SK-N-SH (cell line): ENCODE measurements around the gene CD96. TPM values are rescaled to one million over a fixed set of nuclear protein-coding genes. Genes with fewer than 3 reads are reported as not detected.

ENCODE experiments used
- CTCF ChIA-PET: fragments of 300-600, 350-600 bp; formaldehyde crosslinking; extraction: SDS; loops from one replicate; lab custom pipeline; 2021; lab: Yijun Ruan, JAX
- POLR2A ChIA-PET: fragments of 350-600 bp; sonication (Branson Sonifier 250); formaldehyde crosslinking; extraction: SDS; loops from one replicate; lab custom pipeline; 2020; ENCODE audit warnings: antibody characterized with exemption, inconsistent platforms; lab: Yijun Ruan, JAX
- DNase-seq: peaks from one replicate; pipeline ENCODE4 v3.0.0; 2012
- H2AFZ ChIP-seq: fragments of 200-600 bp; sonication (generic); 2 replicates; pipeline ENCODE4 v1.8.1; 2016; ENCODE audit warnings: antibody characterized with exemption, mild to moderate bottlenecking, low read depth
- H3F3A ChIP-seq: fragments of 200-600 bp; sonication (generic); replicated peaks from 2 replicates; pipeline ENCODE3; 2016; ENCODE audit warnings: antibody characterized with exemption, mild to moderate bottlenecking; ENCODE audit not compliant: insufficient read depth
- H3K27ac ChIP-seq, 2 experiments: fragments of 200-500 bp in 1 of 2; fragments of 200-600 bp in 1 of 2; sonication (Bioruptor generic) in 1 of 2; sonication (generic), shearing (Covaris generic) in 1 of 2; 2 replicates each; pipeline versions ENCODE4 v1.5.1 to v1.6.1; 2014 to 2016; ENCODE audit warnings: low read depth in 2 of 2, inconsistent platforms in 1 of 2, low read length in 1 of 2, mild to moderate bottlenecking in 1 of 2, mixed read lengths in 1 of 2
- H3K27me3 ChIP-seq: fragments of 200-600 bp; sonication (generic), shearing (Covaris generic); 2 replicates; pipeline ENCODE4 v1.6.1; 2016; ENCODE audit warnings: mixed run types; ENCODE audit not compliant: insufficient read depth
- H3K36me3 ChIP-seq, 2 experiments: fragments of 200-500 bp in 1 of 2; fragments of 200-600 bp in 1 of 2; sonication (Bioruptor generic) in 1 of 2; sonication (generic) in 1 of 2; replicated peaks in 1 of 2; 2 replicates each; pipeline versions ENCODE3 to v1.5.1; 2014 to 2016; ENCODE audit warnings: low read length in 1 of 2, mild to moderate bottlenecking in 1 of 2; ENCODE audit not compliant: insufficient read depth in 2 of 2, control insufficient read depth in 1 of 2
- H3K4me1 ChIP-seq, 2 experiments: fragments of 200-500 bp in 1 of 2; fragments of 200-600 bp in 1 of 2; sonication (Bioruptor generic) in 1 of 2; sonication (generic), shearing (Covaris generic) in 1 of 2; 2 replicates each; pipeline versions ENCODE4 v1.5.1 to v1.6.1; 2014 to 2016; ENCODE audit warnings: low read depth in 1 of 2, low read length in 1 of 2, mixed run types in 1 of 2; ENCODE audit not compliant: insufficient read depth in 2 of 2, control insufficient read depth in 1 of 2
- H3K4me2 ChIP-seq: fragments of 200-600 bp; sonication (generic), shearing (Covaris generic); 2 replicates; pipeline ENCODE4 v1.6.1; 2017; ENCODE audit warnings: mixed run types
- H3K4me3 ChIP-seq, 2 experiments: fragments of 200-500 bp in 1 of 2; fragments of 200-600 bp in 1 of 2; sonication (Bioruptor generic) in 1 of 2; sonication (generic), shearing (Covaris generic) in 1 of 2; 2 replicates each; pipeline versions ENCODE4 v1.5.1 to v1.8.1; 2014 to 2016; ENCODE audit warnings: low read depth in 2 of 2, inconsistent platforms in 1 of 2, low read length in 1 of 2, mild to moderate bottlenecking in 1 of 2, mixed read lengths in 1 of 2, moderate library complexity in 1 of 2
- H3K79me2 ChIP-seq: fragments of 200-600 bp; sonication (generic); 2 replicates; pipeline ENCODE4 v1.8.1; 2017; ENCODE audit warnings: mild to moderate bottlenecking; ENCODE audit not compliant: insufficient read depth
- H3K9ac ChIP-seq: fragments of 200-600 bp; sonication (generic); 2 replicates; pipeline ENCODE4 v1.6.1; 2017; ENCODE audit warnings: mixed run types
- H3K9me2 ChIP-seq: fragments of 200-600 bp; sonication (generic); 2 replicates; pipeline ENCODE4 v1.6.1; 2017; ENCODE audit warnings: mixed run types
- H3K9me3 ChIP-seq: fragments of 200-600 bp; sonication (generic); 2 replicates; pipeline ENCODE4 v1.6.1; 2017; ENCODE audit warnings: mixed run types, mild to moderate bottlenecking, moderate library complexity
- H4K20me1 ChIP-seq: fragments of 200-600 bp; sonication (generic); 2 replicates; pipeline ENCODE4 v1.6.1; 2017; ENCODE audit warnings: mild to moderate bottlenecking, mixed run types; ENCODE audit not compliant: insufficient read depth
- CTCF ChIP-seq: fragments of 200-600 bp; sonication (generic); IDR thresholded peaks from 2 replicates; pipeline ENCODE4 v1.6.1; 2017; ENCODE audit warnings: antibody characterized with exemption, mild to moderate bottlenecking, moderate library complexity
- ELF1 ChIP-seq: IDR thresholded peaks from 2 replicates; pipeline ENCODE4 v1.4.0; 2012
- EP300 ChIP-seq, 2 experiments: IDR thresholded peaks; 2 replicates each; pipeline versions ENCODE4 v1.4.0 to v1.6.1; 2012; ENCODE audit warnings: borderline replicate concordance in 1 of 2, low read depth in 1 of 2, low read length in 1 of 2
- EZH2phosphoT487 ChIP-seq: fragments of 200-600 bp; sonication (generic); IDR thresholded peaks from 2 replicates; pipeline ENCODE4 v1.6.1; 2017; ENCODE audit warnings: low read depth, mixed run types, mild to moderate bottlenecking, antibody characterized with exemption, moderate library complexity, borderline replicate concordance
- FOXJ3 ChIP-seq: sonication (generic); formaldehyde crosslinking; IDR thresholded peaks from 2 replicates; pipeline ENCODE4 v1.5.1; 2020; ENCODE audit warnings: mild to moderate bottlenecking, missing genetic modification reagents
- GABPA ChIP-seq: IDR thresholded peaks from 2 replicates; pipeline ENCODE4 v1.4.0; 2012; ENCODE audit warnings: low read depth, mild to moderate bottlenecking
- GATA2 ChIP-seq: sonication (generic); formaldehyde crosslinking; IDR thresholded peaks from 2 replicates; pipeline ENCODE4 v1.5.0; 2020; ENCODE audit warnings: mild to moderate bottlenecking, missing genetic modification reagents
- MXI1 ChIP-seq: IDR thresholded peaks from 2 replicates; pipeline ENCODE4 v1.6.1; 2012; ENCODE audit warnings: mild to moderate bottlenecking, low read depth, low read length, improper control_type of control experiment
- PBX3 ChIP-seq: IDR thresholded peaks from 2 replicates; pipeline ENCODE4; 2012
- POLR2AphosphoS5 ChIP-seq: IDR thresholded peaks from 2 replicates; pipeline ENCODE4 v1.6.1; 2012; ENCODE audit warnings: low read depth, low read length
- SMC3 ChIP-seq: IDR thresholded peaks from 2 replicates; pipeline ENCODE4 v1.6.1; 2012; ENCODE audit warnings: low read depth, low read length, improper control_type of control experiment
- TCF12 ChIP-seq: IDR thresholded peaks from 2 replicates; pipeline ENCODE4 v1.4.0; 2012
- TEAD4 ChIP-seq: IDR thresholded peaks from 2 replicates; pipeline ENCODE4 v1.4.0; 2012; ENCODE audit warnings: mild to moderate bottlenecking, borderline replicate concordance; ENCODE audit not compliant: insufficient read depth
- USF1 ChIP-seq: IDR thresholded peaks from 2 replicates; pipeline ENCODE4 v1.4.0; 2012; ENCODE audit warnings: low read depth, borderline replicate concordance
- ZBTB33 ChIP-seq: IDR thresholded peaks from 2 replicates; pipeline ENCODE4 v1.4.0; 2012; ENCODE audit warnings: low read depth, borderline replicate concordance
- polyA plus RNA-seq, 3 experiments: library from polyadenylated mRNA; depleted of rRNA; stranded (reverse); fragments of >200 nt; gene quantifications; 2 replicates each; pipeline ENCODE4 v1.2.3, GENCODE V29; 2012

CD96 gene
- polyA plus RNA-seq, 1 of the 3 experiments (the other 2 are of a cell fraction): 0.02 TPM

GRCh38 chr3:111618945-111619344 is 76.9 kb downstream of the CD96 start:
- H3F3A ChIP-seq: no peaks in the 10 kb centered on the region
- POLR2A ChIA-PET: no interaction called here
- no peaks in the 10 kb centered on the region for H3K9me2 ChIP-seq
- H3K4me1 ChIP-seq: no peaks in the 10 kb centered on the region
- H3K36me3 ChIP-seq: no peaks in the 10 kb centered on the region
- no peaks in the 10 kb centered on the region for H4K20me1 ChIP-seq
- H3K4me2 ChIP-seq: no peak overlapping the region
- no peak overlapping the region for H3K9ac ChIP-seq
- no peaks in the 10 kb centered on the region for H3K79me2 ChIP-seq
- H3K9me3 ChIP-seq: no peaks in the 10 kb centered on the region
- no peak overlapping the region for H3K4me3 ChIP-seq
- DNase-seq: no peak
- H2AFZ ChIP-seq: no peak overlapping the region
- H3K27me3 ChIP-seq: no peaks in the 10 kb centered on the region
- CTCF ChIA-PET: interaction anchor here (0.6 to 0.9 kb wide), 2 partner anchors 97 to 98 kb away, joined by 3 read pairs; no protein-coding TSS in a partner anchor
- H3K27ac ChIP-seq: no peak overlapping the region
- TF ChIP-seq USF1: no peak
- TF ChIP-seq EZH2phosphoT487: no peak
- TF ChIP-seq MXI1: no peak
- TF ChIP-seq ZBTB33: no peak
- TF ChIP-seq SMC3: no peak
- TF ChIP-seq GABPA: no peak
- no peak for TF ChIP-seq FOXJ3 (CRISPR knock-in tag)
- no peak for TF ChIP-seq TCF12
- TF ChIP-seq POLR2AphosphoS5: no peak
- TF ChIP-seq PBX3: no peak
- no peak for TF ChIP-seq EP300 (IDR thresholded peaks at IDR 0.05; ENCODE audit: borderline replicate concordance in 1 of 2, low read depth in 1 of 2, low read length in 1 of 2)
- no peak for TF ChIP-seq TEAD4
- TF ChIP-seq GATA2 (CRISPR knock-in tag): no peak
- no peak for TF ChIP-seq CTCF
- TF ChIP-seq ELF1: no peak
